GM06990 (cell line): ENCODE results near the gene SMC1B.

Experiments used
- DNase-seq: peaks from one replicate; pipeline ENCODE4 v3.0.0-alpha.2; 2011; ENCODE audit not compliant: insufficient read length; ENCODE audit errors: extremely low read depth
- H3K27me3 ChIP-seq: replicated peaks from 2 replicates; pipeline ENCODE4 v1.6.0; 2011; ENCODE audit warnings: low read length; ENCODE audit not compliant: control insufficient read depth, insufficient read depth
- H3K36me3 ChIP-seq: 2 replicates; pipeline ENCODE4 v1.5.1; 2011; ENCODE audit warnings: low read length; ENCODE audit not compliant: control insufficient read depth, insufficient read depth
- H3K4me3 ChIP-seq: replicated peaks from 2 replicates; pipeline ENCODE4 v1.5.1; 2011; ENCODE audit warnings: low read depth, mild to moderate bottlenecking, control low read depth, low read length
- CTCF ChIP-seq: IDR thresholded peaks from 2 replicates; pipeline ENCODE4 v1.5.1; 2011; ENCODE audit warnings: low read length, control low read depth, mild to moderate bottlenecking, inconsistent platforms; ENCODE audit not compliant: insufficient read depth, poor library complexity, severe bottlenecking

The SMC1B gene

GRCh38 chr22:45344334-45344733, 69.1 kb downstream of the SMC1B start:
- no peak overlapping the region for H3K4me3 ChIP-seq
- H3K36me3 ChIP-seq, result peaks cover 5% of the 10 kb centered on the region
- H3K27me3 ChIP-seq, result no peaks in the 10 kb centered on the region
- DNase-seq, result no peak
- TF ChIP-seq CTCF, result no peak

- no peak for TF ChIP-seq CTCF
- H3K4me3 ChIP-seq, result no peak overlapping the region
- peaks cover 5% of the 10 kb centered on the region for H3K36me3 ChIP-seq
- DNase-seq, result no peak
- no peaks in the 10 kb centered on the region for H3K27me3 ChIP-seq
Observed at GRCh38 chr22:45343143-45343542, 70.3 kb downstream of the SMC1B start.

GRCh38 chr22:45341498-45341897, 71.9 kb downstream of the SMC1B start:
- TF ChIP-seq CTCF, result no peak
- Histone ChIP-seq H3K27me3 (no peaks in the 10 kb centered on the region), H3K36me3 (peaks cover 5% of the 10 kb centered on the region), H3K4me3 (no peak overlapping the region)
- DNase-seq, result no peak

GRCh38 chr22:45340323-45340722, 73.1 kb downstream of the SMC1B start:
- no peak for TF ChIP-seq CTCF
- no peaks in the 10 kb centered on the region for H3K27me3 ChIP-seq
- H3K4me3 ChIP-seq, result no peak overlapping the region
- DNase-seq, result no peak
- peaks cover 5% of the 10 kb centered on the region for H3K36me3 ChIP-seq

- no peak for TF ChIP-seq CTCF
- no peak overlapping the region for H3K4me3 ChIP-seq
- peaks cover 7% of the 10 kb centered on the region for H3K36me3 ChIP-seq
- no peak for DNase-seq
- no peaks in the 10 kb centered on the region for H3K27me3 ChIP-seq
Observed at GRCh38 chr22:45338795-45339194, 74.6 kb downstream of the SMC1B start.

- Histone ChIP-seq H3K27me3 (no peaks in the 10 kb centered on the region), H3K36me3 (peaks cover 7% of the 10 kb centered on the region), H3K4me3 (no peak overlapping the region)
- DNase-seq, result no peak
- no peak for TF ChIP-seq CTCF
Observed at GRCh38 chr22:45337536-45337935, 75.9 kb downstream of the SMC1B start.
